GM23338 (cell line): ENCODE results near the gene LCLAT1. TPM values are rescaled to one million over a fixed set of nuclear protein-coding genes. Genes with fewer than 3 reads are reported as not detected.

Source experiments
- ATAC-seq: fragments of 200-7000 bp; cut with Tn5 transposase; 3 replicates; pipeline ENCODE4 v1.9.1; 2020
- DNase-seq: peaks from one replicate; pipeline ENCODE4 v3.0.0-alpha.2; 2015; ENCODE audit warnings: low spot score
- H2AFZ ChIP-seq: fragments of 200-600 bp; sonication (generic); 2 replicates; pipeline ENCODE4 v1.8.0; 2016; ENCODE audit warnings: antibody characterized with exemption, mild to moderate bottlenecking, moderate library complexity
- H3F3A ChIP-seq: fragments of 200-600 bp; sonication (generic); replicated peaks from 2 replicates; pipeline ENCODE4 v1.8.0; 2017; ENCODE audit warnings: antibody characterized with exemption, mixed run types, low read depth
- H3K27ac ChIP-seq: fragments of 200-600 bp; sonication (generic); 2 replicates; pipeline ENCODE4 v1.6.1; 2016; ENCODE audit warnings: low read depth
- H3K27me3 ChIP-seq: fragments of 200-600 bp; sonication (generic); 2 replicates; pipeline ENCODE4 v1.8.0; 2016; ENCODE audit warnings: mild to moderate bottlenecking, mixed run types, moderate library complexity; ENCODE audit not compliant: insufficient read depth
- H3K36me3 ChIP-seq: fragments of 200-600 bp; sonication (generic); 2 replicates; pipeline ENCODE4 v1.8.0; 2016; ENCODE audit warnings: mild to moderate bottlenecking; ENCODE audit not compliant: insufficient read depth
- H3K4me1 ChIP-seq: fragments of 200-600 bp; sonication (generic); 2 replicates; pipeline ENCODE4 v1.8.0; 2016; ENCODE audit warnings: mild to moderate bottlenecking, moderate library complexity; ENCODE audit not compliant: insufficient read depth
- H3K4me2 ChIP-seq: fragments of 200-600 bp; sonication (generic); 2 replicates; pipeline ENCODE4 v1.7.1; 2017; ENCODE audit warnings: mixed run types
- H3K4me3 ChIP-seq: fragments of 200-600 bp; sonication (generic); 2 replicates; pipeline ENCODE4 v1.6.1; 2016; ENCODE audit warnings: mixed run types
- H3K79me2 ChIP-seq: fragments of 200-600 bp; sonication (generic); replicated peaks from 2 replicates; pipeline ENCODE4 v1.8.0; 2017; ENCODE audit warnings: mild to moderate bottlenecking; ENCODE audit not compliant: insufficient read depth
- H3K9me2 ChIP-seq: fragments of 200-600 bp; sonication (generic); 2 replicates; pipeline ENCODE4 v1.8.0; 2017; ENCODE audit not compliant: insufficient read depth
- H4K20me1 ChIP-seq: fragments of 200-600 bp; sonication (generic); replicated peaks from 2 replicates; pipeline ENCODE4 v1.8.0; 2017; ENCODE audit warnings: mild to moderate bottlenecking; ENCODE audit not compliant: insufficient read depth
- H3K27ac Mint-ChIP-seq: 2 replicates; pipeline ENCODE4 v1.8.0; 2020; ENCODE audit warnings: inconsistent platforms, mild to moderate bottlenecking, moderate library complexity, mixed read lengths
- H3K27me3 Mint-ChIP-seq: 3 replicates; pipeline ENCODE4 v1.8.0; 2022; ENCODE audit warnings: low read depth, mild to moderate bottlenecking, moderate library complexity, mixed read lengths, inconsistent platforms; ENCODE audit not compliant: insufficient read depth, poor library complexity
- H3K36me3 Mint-ChIP-seq: 3 replicates; pipeline ENCODE4 v1.8.0; 2021; ENCODE audit warnings: low read depth, mild to moderate bottlenecking, inconsistent platforms, moderate library complexity, mixed read lengths
- H3K4me1 Mint-ChIP-seq: 3 replicates; pipeline ENCODE4 v1.8.0; 2020; ENCODE audit warnings: mild to moderate bottlenecking, inconsistent platforms, mixed read lengths
- H3K4me3 Mint-ChIP-seq: 3 replicates; pipeline ENCODE4 v1.8.0; 2021; ENCODE audit warnings: moderate library complexity, mild to moderate bottlenecking, inconsistent platforms, mixed read lengths
- H3K9me3 Mint-ChIP-seq: 3 replicates; pipeline ENCODE4 v1.8.0; 2020; ENCODE audit warnings: moderate library complexity, mild to moderate bottlenecking, inconsistent platforms, mixed read lengths
- CREB1 ChIP-seq: fragments of 250-450 bp; sonication (Bioruptor Pico); IDR thresholded peaks from 2 replicates; pipeline ENCODE4 v1.5.0; 2020; ENCODE audit warnings: low read depth, mild to moderate bottlenecking, moderate library complexity
- EZH2phosphoT487 ChIP-seq: fragments of 200-600 bp; sonication (generic); IDR thresholded peaks from one replicate; pipeline ENCODE4 v1.8.1; 2018; ENCODE audit warnings: antibody characterized with exemption; ENCODE audit not compliant: unreplicated experiment
- JUNB ChIP-seq: IDR thresholded peaks from one replicate; pipeline ENCODE4 v1.6.1; 2016; ENCODE audit warnings: antibody characterized with exemption; ENCODE audit not compliant: unreplicated experiment
- POLR2AphosphoS5 ChIP-seq: IDR thresholded peaks from 2 replicates; pipeline ENCODE4 v1.6.1; 2016; ENCODE audit warnings: antibody characterized with exemption, low read depth
- STAT1 ChIP-seq: IDR thresholded peaks from one replicate; pipeline ENCODE4 v1.6.1; 2016; ENCODE audit warnings: antibody characterized with exemption; ENCODE audit not compliant: unreplicated experiment
- ZNF331 ChIP-seq: fragments of 250-450 bp; sonication (Bioruptor Pico); IDR thresholded peaks from 2 replicates; pipeline ENCODE4 v1.5.0; 2020; ENCODE audit warnings: low read depth, mild to moderate bottlenecking, moderate library complexity
- polyA plus RNA-seq: library from polyadenylated mRNA; unstranded; fragments of >200 nt; fragmentation: Nextera tagmentation; extraction: Ambion mirVana; gene quantifications from 2 replicates; pipeline ENCODE4 v1.2.1, GENCODE V29; 2016
- total RNA-seq: library from RNA; depleted of rRNA; stranded (reverse); fragments of >200 nt; shearing (Covaris generic); gene quantifications from 2 replicates; pipeline ENCODE4 v1.2.3, GENCODE V29; 2014
- TF ChIP-seq, protein P1 (sequence below), 2 experiments: fragments of 200-600 bp in 1 of 2; sonication (generic) in 1 of 2; conservative IDR thresholded peaks; 2 replicates each; pipeline versions ENCODE4 v1.5.1 to v1.6.1; 2016 to 2017; ENCODE audit warnings: antibody characterized with exemption in 2 of 2, low read depth in 2 of 2, mild to moderate bottlenecking in 2 of 2, moderate library complexity in 1 of 2

Gene LCLAT1
- total and polyA plus RNA-seq, 2 experiments from 2014 or later, result 11.5 to 30.1 TPM

- no peak overlapping the region for H3K27ac Mint-ChIP-seq
Observed at GRCh38 chr2:30677231-30677630, 230.2 kb downstream of the LCLAT1 start.

DNA sequence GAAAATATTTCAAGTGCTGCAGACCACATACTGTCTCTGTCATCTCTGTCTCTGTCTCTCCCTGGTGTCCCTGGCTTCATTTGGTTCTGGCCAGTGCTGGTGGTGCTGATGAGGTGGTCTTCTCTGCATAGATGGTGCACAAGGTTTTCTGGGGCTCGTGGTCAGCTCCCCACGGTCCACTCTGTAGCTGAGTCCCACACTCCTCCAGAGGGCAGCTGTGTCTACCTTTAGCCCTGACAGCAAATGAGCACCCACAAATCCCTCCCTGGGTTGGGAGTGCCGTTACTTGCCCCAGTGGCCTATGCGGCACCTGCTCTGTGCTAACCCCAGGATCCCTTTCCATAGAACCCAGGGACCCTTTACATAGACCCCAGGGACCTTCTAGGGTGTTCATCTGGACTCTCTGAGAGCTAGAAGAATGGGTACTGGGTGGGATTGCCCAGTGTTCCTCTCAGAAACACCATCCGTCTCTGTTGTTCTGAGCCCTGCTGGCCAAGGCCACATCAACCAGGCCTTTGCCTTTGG lies 230.9 kb downstream of the LCLAT1 start:
- Histone ChIP-seq H3K27me3 (no peaks in the 10 kb centered on the region), H4K20me1 (no peaks in the 10 kb centered on the region), H3K79me2 (no peaks in the 10 kb centered on the region), H3K27ac (no peak overlapping the region), H3K36me3 (no peaks in the 10 kb centered on the region), H3K9me2 (no peaks in the 10 kb centered on the region), H3F3A (no peaks in the 10 kb centered on the region), H3K4me2 (no peak overlapping the region), H3K4me1 (no peaks in the 10 kb centered on the region), H2AFZ (no peak overlapping the region), H3K4me3 (no peak overlapping the region)
- Mint-ChIP-seq H3K9me3 (no peaks in the 10 kb centered on the region), H3K36me3 (no peaks in the 10 kb centered on the region), H3K27ac (no peak overlapping the region), H3K4me3 (no peak overlapping the region), H3K4me1 (no peaks in the 10 kb centered on the region), H3K27me3 (peaks cover 2% of the 10 kb centered on the region)
- no peak for DNase-seq
- no peak for TF ChIP-seq STAT1
- TF ChIP-seq, protein P1, sequence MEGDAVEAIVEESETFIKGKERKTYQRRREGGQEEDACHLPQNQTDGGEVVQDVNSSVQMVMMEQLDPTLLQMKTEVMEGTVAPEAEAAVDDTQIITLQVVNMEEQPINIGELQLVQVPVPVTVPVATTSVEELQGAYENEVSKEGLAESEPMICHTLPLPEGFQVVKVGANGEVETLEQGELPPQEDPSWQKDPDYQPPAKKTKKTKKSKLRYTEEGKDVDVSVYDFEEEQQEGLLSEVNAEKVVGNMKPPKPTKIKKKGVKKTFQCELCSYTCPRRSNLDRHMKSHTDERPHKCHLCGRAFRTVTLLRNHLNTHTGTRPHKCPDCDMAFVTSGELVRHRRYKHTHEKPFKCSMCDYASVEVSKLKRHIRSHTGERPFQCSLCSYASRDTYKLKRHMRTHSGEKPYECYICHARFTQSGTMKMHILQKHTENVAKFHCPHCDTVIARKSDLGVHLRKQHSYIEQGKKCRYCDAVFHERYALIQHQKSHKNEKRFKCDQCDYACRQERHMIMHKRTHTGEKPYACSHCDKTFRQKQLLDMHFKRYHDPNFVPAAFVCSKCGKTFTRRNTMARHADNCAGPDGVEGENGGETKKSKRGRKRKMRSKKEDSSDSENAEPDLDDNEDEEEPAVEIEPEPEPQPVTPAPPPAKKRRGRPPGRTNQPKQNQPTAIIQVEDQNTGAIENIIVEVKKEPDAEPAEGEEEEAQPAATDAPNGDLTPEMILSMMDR (conservative IDR thresholded peaks at IDR 0.05; ENCODE audit: low read depth in 2 of 2), result 0 out of 4 replicates have a peak, but pooled peaks of 1 of the 2 experiments have one; percentile 0
- ATAC-seq, result no peak

More at GRCh38 chr2:30677231-30677630, 230.2 kb downstream of the LCLAT1 start:
- no peaks in the 10 kb centered on the region for H4K20me1 ChIP-seq
- no peaks in the 10 kb centered on the region for H3K27me3 Mint-ChIP-seq
- no peaks in the 10 kb centered on the region for H3K36me3 Mint-ChIP-seq
- no peak overlapping the region for H3K4me3 ChIP-seq
- no peak overlapping the region for H3K4me2 ChIP-seq
- H3K4me1 ChIP-seq, result no peaks in the 10 kb centered on the region
- H3K36me3 ChIP-seq, result no peaks in the 10 kb centered on the region
- no peak overlapping the region for H2AFZ ChIP-seq
- no peaks in the 10 kb centered on the region for H3K9me2 ChIP-seq
- H3K27me3 ChIP-seq, result no peaks in the 10 kb centered on the region
- H3K4me1 Mint-ChIP-seq, result no peaks in the 10 kb centered on the region
- no peak for TF ChIP-seq JUNB
- TF ChIP-seq, protein P1 (conservative IDR thresholded peaks at IDR 0.05; ENCODE audit: low read depth in 2 of 2), result no peak
- 0 out of 3 replicates have a peak, but pooled peaks cover 1% of the 10 kb centered on the region for H3K9me3 Mint-ChIP-seq
- no peak overlapping the region for H3K4me3 Mint-ChIP-seq
- no peak for ATAC-seq
- no peaks in the 10 kb centered on the region for H3F3A ChIP-seq
- H3K79me2 ChIP-seq, result no peaks in the 10 kb centered on the region
- no peak overlapping the region for H3K27ac ChIP-seq
- DNase-seq, result no peak

DNA sequence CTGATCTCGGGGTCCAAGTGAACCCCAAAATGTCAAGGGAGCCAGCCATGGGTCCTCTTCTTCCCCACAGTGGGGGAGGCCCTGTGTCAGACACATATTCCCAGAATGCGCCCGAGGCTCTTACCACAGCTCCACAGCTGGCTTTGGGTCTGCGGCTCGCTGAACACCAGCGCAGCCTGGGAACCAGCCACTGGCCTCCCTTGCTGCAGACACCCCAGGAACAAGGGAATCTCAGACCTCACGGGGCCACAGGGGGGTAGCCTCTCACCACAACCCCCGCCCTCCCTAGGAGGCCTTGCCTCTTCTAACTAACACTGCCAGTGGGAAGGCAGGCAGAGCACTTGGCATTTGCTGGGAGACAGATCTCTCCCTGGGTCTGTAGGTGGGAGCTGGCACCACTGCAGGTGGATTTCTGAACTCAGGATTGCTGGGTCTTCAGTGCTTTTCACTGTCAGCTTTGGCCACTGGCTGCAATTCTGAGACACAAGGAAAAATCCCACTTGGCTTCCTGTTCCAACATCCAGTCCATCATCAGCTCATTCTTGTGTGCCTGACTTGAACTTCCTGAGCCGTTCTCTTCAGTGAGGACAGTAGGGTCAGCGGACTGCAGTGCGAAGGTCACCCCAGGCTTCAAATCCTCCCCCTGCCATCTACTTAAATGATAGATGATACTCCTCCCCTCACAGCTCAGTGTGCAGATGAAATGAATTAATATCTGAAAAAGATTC lies 231.5 kb downstream of the LCLAT1 start:
- H3K4me2 ChIP-seq, result no peak overlapping the region
- no peaks in the 10 kb centered on the region for H3K27me3 ChIP-seq
- H3K4me3 ChIP-seq, result no peak overlapping the region
- Mint-ChIP-seq H3K27me3 (peaks cover 2% of the 10 kb centered on the region), H3K4me3 (no peak overlapping the region), H3K27ac (no peak overlapping the region), H3K9me3 (no peaks in the 10 kb centered on the region), H3K36me3 (no peaks in the 10 kb centered on the region), H3K4me1 (no peaks in the 10 kb centered on the region)
- H3K36me3 ChIP-seq, result no peaks in the 10 kb centered on the region
- H3K27ac ChIP-seq, result no peak overlapping the region
- no peak for ATAC-seq
- no peaks in the 10 kb centered on the region for H3F3A ChIP-seq
- no peaks in the 10 kb centered on the region for H3K9me2 ChIP-seq
- no peak overlapping the region for H2AFZ ChIP-seq
- no peaks in the 10 kb centered on the region for H3K79me2 ChIP-seq
- H3K4me1 ChIP-seq, result no peaks in the 10 kb centered on the region
- DNase-seq, result no peak
- no peaks in the 10 kb centered on the region for H4K20me1 ChIP-seq
- no peak for TF ChIP-seq CREB1 (CRISPR knock-in tag)
- TF ChIP-seq EZH2phosphoT487, result no peak
- TF ChIP-seq POLR2AphosphoS5, result no peak
- no peak for TF ChIP-seq ZNF331 (CRISPR knock-in tag)
